Lower lobe of right lung (tissue), 2 donors: ENCODE measurements around the gene POU2AF2. TPM values are rescaled to one million over a fixed set of nuclear protein-coding genes. Genes with fewer than 3 reads are reported as not detected.

ENCODE experiments used
- ATAC-seq, 2 donors: fragments of 200-7000 bp; cut with Tn5 transposase; one replicate each; pipeline ENCODE4 v1.9.1; 2020 to 2022; ENCODE audit warnings: mild to moderate bottlenecking in 2 of 2, moderate library complexity in 2 of 2
- DNase-seq: peaks from one replicate; pipeline ENCODE4 v3.0.0-alpha.2; 2020
- H3K27ac ChIP-seq: fragments of 200-600 bp; one replicate; pipeline ENCODE4 v1.8.0; 2022
- H3K27me3 ChIP-seq: fragments of 200-600 bp; one replicate; pipeline ENCODE4 v1.8.0; 2022; ENCODE audit warnings: low read depth
- H3K36me3 ChIP-seq: fragments of 200-600 bp; one replicate; pipeline ENCODE4 v1.8.0; 2022; ENCODE audit warnings: mild to moderate bottlenecking
- H3K4me1 ChIP-seq: fragments of 200-600 bp; one replicate; pipeline ENCODE4 v1.8.0; 2022
- H3K4me3 ChIP-seq: fragments of 200-600 bp; one replicate; pipeline ENCODE4 v1.8.0; 2022; ENCODE audit warnings: mild to moderate bottlenecking
- H3K9me3 ChIP-seq: fragments of 200-600 bp; one replicate; pipeline ENCODE4 v1.8.0; 2022
- intact Hi-C: fragments of 100-400 bp; cut with DNase I; formaldehyde crosslinking; loops from one replicate; pipeline ENCODE4 v1.11.0; 2022
- long read RNA-seq: library from polyadenylated mRNA; unstranded; transcript quantifications from one replicate; pipeline ENCODE4 v2.0.0, GENCODE V29; 2021
- total RNA-seq: library from RNA; stranded (reverse); fragmentation: NEBNext Ultra II Directional; extraction: Animal tissue kit (Norgen Biotek cat#: 25700); gene quantifications from one replicate; pipeline ENCODE4 v1.2.1, GENCODE V29; 2021
- TF ChIP-seq, protein P1 (sequence below): fragments of 200-600 bp; IDR thresholded peaks from one replicate; pipeline ENCODE4 v1.8.0; 2022; ENCODE audit warnings: antibody characterized with exemption, mild to moderate bottlenecking
- donor health status: DM: no; HTN: yes; CAD: no; lungs with severe emphysema.

The POU2AF2 gene, protein sequence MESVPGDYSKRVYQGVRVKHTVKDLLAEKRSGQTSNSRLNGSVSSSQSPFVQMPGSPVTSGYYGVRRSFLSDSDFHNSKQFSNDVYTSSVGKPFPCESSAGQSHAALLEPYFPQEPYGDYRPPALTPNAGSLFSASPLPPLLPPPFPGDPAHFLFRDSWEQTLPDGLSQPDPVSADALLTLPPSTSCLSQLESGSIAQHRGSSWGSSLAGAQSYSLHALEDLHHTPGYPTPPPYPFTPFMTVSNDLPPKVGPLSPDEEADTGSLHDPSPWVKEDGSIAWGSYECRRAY
- not detected for total RNA-seq
- long read RNA-seq = 0 reads

DNA sequence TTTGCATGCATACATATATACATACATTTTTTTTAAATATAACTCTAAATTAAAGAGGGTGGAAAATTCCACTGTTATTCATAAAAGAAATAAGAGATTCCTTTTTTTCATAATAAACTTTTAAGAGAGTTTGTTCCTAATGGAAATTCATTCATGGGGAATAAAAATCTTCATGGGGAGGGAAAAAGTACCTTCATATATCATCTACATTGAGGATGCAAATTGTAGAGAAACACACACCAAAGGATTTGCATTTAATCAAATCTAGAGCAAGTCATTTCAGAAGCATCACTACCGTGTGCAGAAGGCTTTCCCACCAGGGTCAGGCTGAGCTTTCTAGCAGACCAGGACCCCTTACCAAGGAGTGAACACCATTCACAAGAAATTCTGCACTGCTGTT is at the start of gene POU2AF2:
Gene POU2AF2, plus strand, starts transcription at position 301 of the 400 bp plus-strand sequence. CDS start 129 bp downstream, outside the sequence.
- TF ChIP-seq, protein P1, sequence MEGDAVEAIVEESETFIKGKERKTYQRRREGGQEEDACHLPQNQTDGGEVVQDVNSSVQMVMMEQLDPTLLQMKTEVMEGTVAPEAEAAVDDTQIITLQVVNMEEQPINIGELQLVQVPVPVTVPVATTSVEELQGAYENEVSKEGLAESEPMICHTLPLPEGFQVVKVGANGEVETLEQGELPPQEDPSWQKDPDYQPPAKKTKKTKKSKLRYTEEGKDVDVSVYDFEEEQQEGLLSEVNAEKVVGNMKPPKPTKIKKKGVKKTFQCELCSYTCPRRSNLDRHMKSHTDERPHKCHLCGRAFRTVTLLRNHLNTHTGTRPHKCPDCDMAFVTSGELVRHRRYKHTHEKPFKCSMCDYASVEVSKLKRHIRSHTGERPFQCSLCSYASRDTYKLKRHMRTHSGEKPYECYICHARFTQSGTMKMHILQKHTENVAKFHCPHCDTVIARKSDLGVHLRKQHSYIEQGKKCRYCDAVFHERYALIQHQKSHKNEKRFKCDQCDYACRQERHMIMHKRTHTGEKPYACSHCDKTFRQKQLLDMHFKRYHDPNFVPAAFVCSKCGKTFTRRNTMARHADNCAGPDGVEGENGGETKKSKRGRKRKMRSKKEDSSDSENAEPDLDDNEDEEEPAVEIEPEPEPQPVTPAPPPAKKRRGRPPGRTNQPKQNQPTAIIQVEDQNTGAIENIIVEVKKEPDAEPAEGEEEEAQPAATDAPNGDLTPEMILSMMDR = no peak
- Histone ChIP-seq H3K27me3 (peaks cover 3% of the 10 kb centered on the region), H3K4me1 (no peaks in the 10 kb centered on the region), H3K4me3 (no peak within 1 kb of the TSS), H3K9me3 (no peaks in the 10 kb centered on the region), H3K27ac (no peak within 1 kb of the TSS), H3K36me3 (no peaks in the 10 kb centered on the region)
- no peak for ATAC-seq
- intact Hi-C loops = no loop called here
- DNase-seq = no peak

GRCh38 chr11:111200010-111200534 is 45.5 kb upstream of the POU2AF2 start:
- Histone ChIP-seq H3K9me3 (no peaks in the 10 kb centered on the region), H3K4me3 (no peak overlapping the region), H3K27ac (no peak overlapping the region), H3K36me3 (no peaks in the 10 kb centered on the region), H3K4me1 (no peaks in the 10 kb centered on the region), H3K27me3 (no peaks in the 10 kb centered on the region)
- intact Hi-C loops = no loop called here
- ATAC-seq = no peak
- TF ChIP-seq, protein P1 = no peak
- no peak for DNase-seq

- TF ChIP-seq, protein P1 = no peak
- H3K36me3 ChIP-seq = no peaks in the 10 kb centered on the region
- no peaks in the 10 kb centered on the region for H3K27me3 ChIP-seq
- no peak for DNase-seq
- H3K4me1 ChIP-seq = no peaks in the 10 kb centered on the region
- no peak overlapping the region for H3K4me3 ChIP-seq
- no peak for ATAC-seq
- no peaks in the 10 kb centered on the region for H3K9me3 ChIP-seq
- H3K27ac ChIP-seq = no peak overlapping the region
- intact Hi-C loops = no loop called here
Observed at GRCh38 chr11:111204211-111204610, 41.3 kb upstream of the POU2AF2 start.

DNA sequence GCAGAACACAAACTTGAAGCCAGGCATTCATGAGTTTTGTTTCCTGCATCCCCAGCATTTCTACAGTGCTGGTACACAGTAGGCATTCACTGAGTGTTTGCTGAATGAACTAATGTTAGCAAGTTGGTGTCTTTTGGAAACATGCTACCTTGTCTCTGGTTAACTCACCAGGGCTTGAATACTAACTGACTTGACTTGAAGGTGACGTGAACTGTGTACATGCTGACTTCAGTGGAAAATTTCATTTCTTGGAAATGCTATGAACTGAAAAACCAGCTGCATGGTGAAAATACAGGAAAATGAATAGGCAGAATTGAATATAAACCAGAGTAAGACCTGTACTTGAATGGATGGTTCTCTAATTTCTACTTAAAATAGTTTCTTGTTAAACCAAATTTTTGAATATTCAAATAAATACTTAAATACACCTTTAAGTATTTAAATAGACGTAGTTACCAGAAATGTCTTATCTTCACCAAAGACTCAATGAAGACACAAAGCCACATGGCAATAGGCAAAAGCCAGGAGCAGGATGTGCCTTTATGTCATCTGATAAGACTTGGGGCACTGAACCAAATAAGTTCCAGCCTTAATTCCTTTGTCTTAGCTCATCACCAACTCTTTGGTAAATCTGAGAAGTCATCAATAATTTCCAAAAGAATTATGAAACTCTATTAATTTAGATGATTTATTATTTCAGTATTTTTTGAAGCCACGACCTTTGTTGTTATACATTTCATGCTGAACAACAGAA is 39.7 kb upstream of the POU2AF2 start:
- ATAC-seq (no peak), DNase-seq (no peak)
- H3K36me3 ChIP-seq = no peaks in the 10 kb centered on the region
- TF ChIP-seq, protein P1 = no peak
- H3K27me3 ChIP-seq = no peaks in the 10 kb centered on the region
- H3K4me3 ChIP-seq = no peak overlapping the region
- no peaks in the 10 kb centered on the region for H3K9me3 ChIP-seq
- H3K27ac ChIP-seq = no peak overlapping the region
- intact Hi-C loops = no loop called here
- H3K4me1 ChIP-seq = no peaks in the 10 kb centered on the region

GRCh38 chr11:111206472-111206871 is 39.1 kb upstream of the POU2AF2 start:
- intact Hi-C loops = no loop called here
- peak in 1 of 2 donors; percentile 28 for ATAC-seq
- no peak overlapping the region for H3K27ac ChIP-seq
- TF ChIP-seq, protein P1 = no peak
- no peaks in the 10 kb centered on the region for H3K4me1 ChIP-seq
- H3K27me3 ChIP-seq = no peaks in the 10 kb centered on the region
- no peak overlapping the region for H3K4me3 ChIP-seq
- no peaks in the 10 kb centered on the region for H3K9me3 ChIP-seq
- DNase-seq = no peak
- H3K36me3 ChIP-seq = no peaks in the 10 kb centered on the region
